T-cell (primary cell): ENCODE measurements around the gene MYMX. TPM values are rescaled to one million over a fixed set of nuclear protein-coding genes. Genes with fewer than 3 reads are reported as not detected.
A peak's percentile ranks its signal among the peaks of the same experiment; 100 is the strongest.
"Not testable (repeated sequence)": the region's sequence is repeated elsewhere in the genome, so short reads cannot be mapped to it uniquely, and the experiment has no call there.

Experiments
- ATAC-seq, 4 experiments: fragments of 200-7000 bp in 3 of 4; fragments of 150-1000 bp in 1 of 4; cut with Tn5 transposase; replicated peaks in 1 of 4; 1 replicate in 3 of 4; 2 replicates in 1 of 4; pipeline ENCODE4 v1.10.0; 2021; ENCODE audit warnings: moderate library complexity in 3 of 4, mild to moderate bottlenecking in 2 of 4, moderate number of reproducible peaks in 1 of 4
- CTCF ChIA-PET, 2 donors: fragments of 300-600 bp; sonication (Branson Sonifier 250); formaldehyde crosslinking; loops; one replicate each; lab custom pipeline; 2022; ENCODE audit warnings: antibody characterized with exemption in 2 of 2; lab: Charles Lee
- POLR2A ChIA-PET, 2 donors: fragments of 300-600 bp; sonication (Branson Sonifier 250); formaldehyde crosslinking; loops; one replicate each; lab custom pipeline; 2022; ENCODE audit warnings: antibody characterized with exemption in 2 of 2; lab: Charles Lee
- DNase-seq, 35 experiments: peaks; one replicate each; pipeline versions ENCODE4 v3.0.0 to v3.0.0-alpha.2; 2013 to 2023
- H3K27ac ChIP-seq: one replicate; pipeline ENCODE4 v1.5.1; 2013; ENCODE audit warnings: low read length
- H3K27me3 ChIP-seq, 2 experiments: replicated peaks in 1 of 2; 1 replicate in 1 of 2; 2 replicates in 1 of 2; pipeline versions ENCODE4 v1.6.1 to v1.7.0; 2013; ENCODE audit warnings: low read length in 1 of 2, mixed read lengths in 1 of 2; ENCODE audit not compliant: control insufficient read depth in 2 of 2, insufficient read depth in 2 of 2; ENCODE audit errors: extremely low read depth in 1 of 2
- H3K36me3 ChIP-seq, 2 donors: 1 replicate in 1 of 2; 2 replicates in 1 of 2; pipeline versions ENCODE4 v1.6.1 to v1.7.0; 2013; ENCODE audit warnings: low read length in 1 of 2; ENCODE audit not compliant: control insufficient read depth in 2 of 2, insufficient read depth in 1 of 2; ENCODE audit errors: extremely low read depth in 1 of 2
- H3K4me1 ChIP-seq, 2 experiments: 1 replicate in 1 of 2; 2 replicates in 1 of 2; pipeline versions ENCODE4 v1.6.1 to v1.7.0; 2013; ENCODE audit warnings: low read length in 2 of 2, mixed read lengths in 1 of 2; ENCODE audit not compliant: insufficient read depth in 2 of 2, control insufficient read depth in 1 of 2; ENCODE audit errors: extremely low read depth in 1 of 2
- H3K4me3 ChIP-seq, 2 donors: 1 replicate in 1 of 2; 2 replicates in 1 of 2; pipeline versions ENCODE4 v1.5.1 to v1.7.0; 2013; ENCODE audit warnings: mild to moderate bottlenecking in 2 of 2, low read length in 1 of 2, moderate library complexity in 1 of 2; ENCODE audit not compliant: control insufficient read depth in 1 of 2; ENCODE audit errors: extremely low read depth in 1 of 2
- H3K9me3 ChIP-seq: 2 replicates; pipeline ENCODE4 v1.7.0; 2013
- H3K27ac Mint-ChIP-seq, 2 donors: one replicate each; pipeline ENCODE4 v1.8.0; 2020 to 2021; ENCODE audit warnings: mild to moderate bottlenecking in 2 of 2, mixed read lengths in 2 of 2
- H3K27me3 Mint-ChIP-seq, 2 donors: one replicate each; pipeline ENCODE4 v1.8.0; 2021 to 2022; ENCODE audit warnings: mixed read lengths in 2 of 2
- H3K36me3 Mint-ChIP-seq: one replicate; pipeline ENCODE4 v1.8.0; 2021; ENCODE audit warnings: mixed read lengths
- H3K4me1 Mint-ChIP-seq, 3 donors: one replicate each; pipeline ENCODE4 v1.8.0; 2020 to 2022; ENCODE audit warnings: mixed read lengths in 3 of 3, mild to moderate bottlenecking in 1 of 3
- H3K4me3 Mint-ChIP-seq, 3 donors: one replicate each; pipeline ENCODE4 v1.8.0; 2020 to 2022; ENCODE audit warnings: mild to moderate bottlenecking in 3 of 3, mixed read lengths in 3 of 3, moderate library complexity in 3 of 3
- H3K9me3 Mint-ChIP-seq, 3 donors: one replicate each; pipeline ENCODE4 v1.8.0; 2020 to 2022; ENCODE audit warnings: mixed read lengths in 3 of 3
- WGBS: methylation state at CpG from one replicate; pipeline ENCODE4 v1.1.5; 2013; ENCODE audit warnings: missing lambda C conversion rate; ENCODE audit not compliant: insufficient coverage; 5-methylcytosine and 5-hydroxymethylcytosine counted together
- total RNA-seq, 35 experiments: library from RNA in 6 of 35; stranded (reverse) in 6 of 35; fragments of 120-200 nt in 1 of 35; gene quantifications; one replicate each; pipeline versions ENCODE4 v1.2.1 to v1.2.4 and lab custom pipeline; 2013 to 2026

Gene MYMX
- total RNA-seq, 5 donors from 2014 or later (not counting 1 experiment from before 2014, with no cell fraction given): not detected

- ChIA-PET CTCF (no interaction called here), POLR2A (no interaction called here)
- no peak overlapping the region for H3K4me3 ChIP-seq
- no peak for ATAC-seq
- H3K9me3 ChIP-seq: no peaks in the 10 kb centered on the region
- peaks cover 7 to 16% (median 9%) of the 10 kb centered on the region in 3 donors for H3K4me1 Mint-ChIP-seq
- H3K27ac Mint-ChIP-seq: no peak overlapping the region
- 80% methylated on average over 4 of the region's 9 CpGs for WGBS
- H3K4me3 Mint-ChIP-seq: no peak overlapping the region
- no peaks in the 10 kb centered on the region for H3K36me3 ChIP-seq
- no peaks in the 10 kb centered on the region for H3K9me3 Mint-ChIP-seq
- peaks cover 5 to 10% of the 10 kb centered on the region in 2 experiments for H3K4me1 ChIP-seq
- peaks cover 0 to 18% of the 10 kb centered on the region in 2 experiments for H3K27me3 ChIP-seq
- no peak overlapping the region for H3K27ac ChIP-seq
- DNase-seq: no peak
- peaks cover 0 to 9% of the 10 kb centered on the region in 2 donors for H3K27me3 Mint-ChIP-seq
- H3K36me3 Mint-ChIP-seq: no peaks in the 10 kb centered on the region
Observed at GRCh38 chr6:44183783-44184182, 32.9 kb upstream of the MYMX start.

DNA sequence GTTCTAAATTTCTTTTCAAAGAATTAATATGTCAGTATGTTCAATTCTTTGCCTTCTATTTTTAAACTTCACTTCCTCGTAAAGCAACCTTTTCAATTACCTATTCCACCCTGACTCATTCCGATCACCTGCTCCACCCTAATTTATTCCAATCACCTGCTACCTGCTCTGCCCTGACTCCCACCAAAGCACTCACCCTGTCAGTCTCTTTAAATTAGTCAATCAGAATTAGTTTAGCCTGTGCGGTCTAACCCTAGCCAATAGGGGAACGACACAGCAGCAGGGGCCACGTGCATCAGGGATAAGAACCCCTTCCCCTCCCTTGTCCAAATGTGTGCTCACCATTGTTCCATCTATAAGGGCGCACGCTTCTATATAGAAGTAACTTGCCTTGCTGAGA lies 31.4 kb upstream of the MYMX start:
- not testable (repeated sequence) for H3K9me3 Mint-ChIP-seq
- POLR2A ChIA-PET: interaction anchor here in 1 of 2 donors (0.6 kb wide), 1 partner anchor 13 kb away, joined by 3 read pairs; no protein-coding TSS in a partner anchor

DNA sequence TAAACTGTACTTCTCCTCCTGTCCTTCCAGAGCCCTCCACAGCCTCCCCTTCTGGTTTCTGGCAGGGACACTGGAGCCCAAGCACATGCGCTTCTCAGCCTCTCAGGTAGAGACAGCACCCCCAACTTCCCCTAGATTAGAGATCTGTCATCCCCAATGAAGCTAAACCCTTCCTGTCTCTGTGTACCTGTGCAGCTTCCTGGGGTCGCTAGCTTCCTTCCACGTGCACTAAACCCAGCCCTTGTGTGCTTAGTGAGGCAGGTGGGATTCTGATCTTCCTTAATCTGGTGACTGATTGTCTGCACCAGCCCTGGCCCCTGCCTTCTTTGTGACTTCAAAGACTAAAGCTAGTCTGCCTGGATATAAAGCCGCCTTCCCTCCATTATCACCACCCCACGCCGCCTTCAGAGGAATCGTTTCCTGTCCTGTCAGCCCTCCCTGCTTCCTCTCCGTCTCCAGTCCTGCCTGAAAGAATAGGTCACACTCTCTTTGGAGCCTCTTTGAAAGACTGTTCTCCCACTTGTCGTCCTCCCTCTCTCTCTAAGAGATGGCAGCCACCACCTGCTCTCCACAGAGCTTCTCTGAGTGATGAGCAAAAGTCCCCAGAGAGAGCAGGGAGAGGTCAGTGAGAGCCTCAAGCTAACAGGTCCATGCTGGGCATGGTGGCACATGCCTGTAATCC lies 30.6 kb upstream of the MYMX start:
- DNase-seq (peak in 4 of 35 experiments; percentile 3 to 22 (median 3)), ATAC-seq (peak; percentile 65 to 81 (median 74))
- H3K4me1 ChIP-seq: peaks cover 5 to 10% of the 10 kb centered on the region in 2 experiments
- peaks cover 7 to 16% (median 9%) of the 10 kb centered on the region in 3 donors for H3K4me1 Mint-ChIP-seq
- no peaks in the 10 kb centered on the region for H3K9me3 Mint-ChIP-seq
- CTCF ChIA-PET: no interaction called here
- no peaks in the 10 kb centered on the region for H3K9me3 ChIP-seq
- peaks cover 0 to 18% of the 10 kb centered on the region in 2 experiments for H3K27me3 ChIP-seq
- H3K27ac Mint-ChIP-seq: peak overlapping the region in 1 of 2 donors; percentile 64
- peaks cover 0 to 9% of the 10 kb centered on the region in 2 donors for H3K27me3 Mint-ChIP-seq
- no peaks in the 10 kb centered on the region for H3K36me3 ChIP-seq
- no peaks in the 10 kb centered on the region for H3K36me3 Mint-ChIP-seq
- 12% methylated on average over 4 of the region's 9 CpGs for WGBS
- POLR2A ChIA-PET: interaction anchor here in 1 of 2 donors (0.6 kb wide), 1 partner anchor 13 kb away, joined by 3 read pairs; no protein-coding TSS in a partner anchor
- no peak overlapping the region for H3K4me3 ChIP-seq
- H3K4me3 Mint-ChIP-seq: peak overlapping the region in 1 of 3 donors; percentile 62
- H3K27ac ChIP-seq: no peak overlapping the region

More for the DNA sequence above, 31.4 kb upstream of the MYMX start:
- not testable (repeated sequence) for H3K27me3 Mint-ChIP-seq, H3K27ac ChIP-seq, H3K4me1 ChIP-seq, ATAC-seq, H3K9me3 ChIP-seq, H3K4me3 ChIP-seq, DNase-seq, H3K4me3 Mint-ChIP-seq, H3K36me3 Mint-ChIP-seq, H3K36me3 ChIP-seq
- Mint-ChIP-seq H3K27ac (peak overlapping the region in 1 of 2 donors; percentile 34), H3K4me1 (peaks cover 7 to 16% (median 9%) of the 10 kb centered on the region in 3 donors)
- no CpG with 5 or more reads among the region's 7 CpGs for WGBS
- CTCF ChIA-PET: interaction anchor here in 1 of 2 donors (0.6 kb wide), 1 partner anchor 132 kb away, joined by 3 read pairs; no protein-coding TSS in a partner anchor
- H3K27me3 ChIP-seq: peaks cover 0 to 18% of the 10 kb centered on the region in 2 experiments

- Histone ChIP-seq H3K4me3 (no peak overlapping the region), H3K27me3 (peaks cover 0 to 23% of the 10 kb centered on the region in 2 experiments), H3K36me3 (no peaks in the 10 kb centered on the region), H3K9me3 (no peaks in the 10 kb centered on the region), H3K27ac (no peak overlapping the region), H3K4me1 (peaks cover 5 to 10% of the 10 kb centered on the region in 2 experiments)
- CTCF ChIA-PET: no interaction called here
- DNase-seq (no peak), ATAC-seq (no peak)
- H3K27me3 Mint-ChIP-seq: peaks cover 0 to 9% of the 10 kb centered on the region in 2 donors
- H3K4me1 Mint-ChIP-seq: peaks cover 7 to 16% (median 9%) of the 10 kb centered on the region in 3 donors
- peak overlapping the region in 1 of 3 donors; percentile 62 for H3K4me3 Mint-ChIP-seq
- WGBS: 92% methylated on average over 4 of the region's 7 CpGs
- H3K27ac Mint-ChIP-seq: no peak overlapping the region
- POLR2A ChIA-PET: interaction anchor here in 1 of 2 donors (0.6 kb wide), 1 partner anchor 43 kb away, joined by 4 read pairs; no protein-coding TSS in a partner anchor
- H3K9me3 Mint-ChIP-seq: no peaks in the 10 kb centered on the region
- H3K36me3 Mint-ChIP-seq: no peaks in the 10 kb centered on the region
Observed at GRCh38 chr6:44186635-44187025, 30.1 kb upstream of the MYMX start.

DNA sequence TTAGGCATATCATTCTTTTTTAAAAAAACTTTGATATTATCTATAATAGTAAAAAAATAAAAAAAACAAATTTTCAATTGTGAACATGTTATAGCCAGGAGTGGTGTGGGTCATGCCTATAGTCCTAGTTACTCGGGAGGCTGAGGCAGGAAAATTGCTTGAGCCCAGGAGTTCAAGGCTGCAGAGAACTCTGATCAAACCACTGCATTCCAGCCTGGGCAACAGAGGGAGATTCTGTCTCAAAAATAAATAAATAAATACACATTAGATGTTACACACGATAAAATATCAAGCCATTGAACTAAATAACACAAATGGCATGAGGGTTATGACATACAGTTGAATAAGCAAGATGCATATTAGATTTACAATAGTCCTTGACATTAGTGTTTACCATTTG lies 27.9 kb upstream of the MYMX start:
- Mint-ChIP-seq H3K4me1 (peaks cover 7 to 16% (median 9%) of the 10 kb centered on the region in 3 donors), H3K9me3 (no peaks in the 10 kb centered on the region), H3K27me3 (peaks cover 0 to 14% of the 10 kb centered on the region in 2 donors), H3K36me3 (no peaks in the 10 kb centered on the region), H3K4me3 (no peak overlapping the region), H3K27ac (no peak overlapping the region)
- Histone ChIP-seq H3K27ac (no peak overlapping the region), H3K36me3 (no peaks in the 10 kb centered on the region), H3K27me3 (peaks cover 0 to 29% of the 10 kb centered on the region in 2 experiments), H3K9me3 (no peaks in the 10 kb centered on the region), H3K4me1 (peaks cover 5 to 10% of the 10 kb centered on the region in 2 experiments), H3K4me3 (no peak overlapping the region)
- WGBS: no CpG with 5 or more reads among the region's 2 CpGs
- ChIA-PET POLR2A (no interaction called here), CTCF (no interaction called here)
- no peak for DNase-seq
- ATAC-seq: no peak

GRCh38 chr6:44189257-44189656 lies 27.5 kb upstream of the MYMX start:
- Mint-ChIP-seq H3K27ac (no peak overlapping the region), H3K27me3 (peaks cover 0 to 14% of the 10 kb centered on the region in 2 donors), H3K36me3 (no peaks in the 10 kb centered on the region), H3K4me3 (no peak overlapping the region), H3K4me1 (peaks cover 7 to 16% (median 9%) of the 10 kb centered on the region in 3 donors), H3K9me3 (no peaks in the 10 kb centered on the region)
- Histone ChIP-seq H3K27me3 (peaks cover 0 to 27% of the 10 kb centered on the region in 2 experiments), H3K27ac (no peak overlapping the region), H3K4me3 (no peak overlapping the region), H3K4me1 (peaks cover 5 to 10% of the 10 kb centered on the region in 2 experiments), H3K36me3 (no peaks in the 10 kb centered on the region), H3K9me3 (no peaks in the 10 kb centered on the region)
- CTCF ChIA-PET: no interaction called here
- 50% methylated on average over 2 of the region's 2 CpGs for WGBS
- no peak for DNase-seq
- POLR2A ChIA-PET: no interaction called here
- ATAC-seq: no peak
